ENCODE measurements around the gene RBM20. TPM values are rescaled to one million over a fixed set of nuclear protein-coding genes. Genes with fewer than 3 reads are reported as not detected.

The RBM20 gene
- total RNA-seq, 1 experiment from 2014 or later = 0.10 TPM

DNA sequence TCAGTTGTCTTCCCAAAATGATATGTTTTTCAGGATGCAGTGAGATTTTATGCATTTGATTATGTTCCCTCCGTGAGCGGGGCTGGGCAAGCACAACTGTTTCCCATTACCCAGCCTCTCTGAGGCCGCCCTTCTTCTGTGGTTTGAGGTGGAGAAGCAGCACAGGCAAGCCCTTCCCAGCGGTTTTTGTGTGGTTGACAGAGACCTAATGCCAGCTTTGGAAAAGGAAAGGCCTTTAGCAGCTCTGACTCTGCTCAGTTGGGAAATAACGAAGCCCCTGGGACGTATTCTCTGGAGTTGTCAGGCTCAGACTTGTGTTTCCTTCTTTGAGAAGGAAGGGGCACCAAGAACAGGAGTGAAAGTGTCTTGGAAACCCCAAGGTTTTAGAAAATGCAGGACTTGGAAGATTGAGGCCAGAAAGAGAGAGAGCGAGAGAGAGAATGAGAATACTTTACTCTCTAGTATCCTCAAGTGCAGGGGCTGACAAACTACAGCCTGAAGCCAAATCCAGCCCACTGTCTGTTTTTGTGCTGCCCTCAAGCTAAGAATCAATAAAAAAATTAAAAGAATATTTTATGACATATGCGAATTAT is 207.0 kb downstream of the RBM20 start:
- ATAC-seq (no peak), DNase-seq (ENCODE audit: low read depth, low spot score) (no peak)
- TF ChIP-seq SIN3A (IDR thresholded peaks at IDR 0.05; ENCODE audit: borderline replicate concordance, insufficient read depth, low read depth, low read length) (no peak), TCF7L2 (IDR thresholded peaks at IDR 0.05; ENCODE audit: low read depth, low read length) (no peak), POLR2AphosphoS5 (IDR thresholded peaks at IDR 0.05; ENCODE audit: low read depth, low read length) (no peak)
- TF ChIP-seq, protein P1, sequence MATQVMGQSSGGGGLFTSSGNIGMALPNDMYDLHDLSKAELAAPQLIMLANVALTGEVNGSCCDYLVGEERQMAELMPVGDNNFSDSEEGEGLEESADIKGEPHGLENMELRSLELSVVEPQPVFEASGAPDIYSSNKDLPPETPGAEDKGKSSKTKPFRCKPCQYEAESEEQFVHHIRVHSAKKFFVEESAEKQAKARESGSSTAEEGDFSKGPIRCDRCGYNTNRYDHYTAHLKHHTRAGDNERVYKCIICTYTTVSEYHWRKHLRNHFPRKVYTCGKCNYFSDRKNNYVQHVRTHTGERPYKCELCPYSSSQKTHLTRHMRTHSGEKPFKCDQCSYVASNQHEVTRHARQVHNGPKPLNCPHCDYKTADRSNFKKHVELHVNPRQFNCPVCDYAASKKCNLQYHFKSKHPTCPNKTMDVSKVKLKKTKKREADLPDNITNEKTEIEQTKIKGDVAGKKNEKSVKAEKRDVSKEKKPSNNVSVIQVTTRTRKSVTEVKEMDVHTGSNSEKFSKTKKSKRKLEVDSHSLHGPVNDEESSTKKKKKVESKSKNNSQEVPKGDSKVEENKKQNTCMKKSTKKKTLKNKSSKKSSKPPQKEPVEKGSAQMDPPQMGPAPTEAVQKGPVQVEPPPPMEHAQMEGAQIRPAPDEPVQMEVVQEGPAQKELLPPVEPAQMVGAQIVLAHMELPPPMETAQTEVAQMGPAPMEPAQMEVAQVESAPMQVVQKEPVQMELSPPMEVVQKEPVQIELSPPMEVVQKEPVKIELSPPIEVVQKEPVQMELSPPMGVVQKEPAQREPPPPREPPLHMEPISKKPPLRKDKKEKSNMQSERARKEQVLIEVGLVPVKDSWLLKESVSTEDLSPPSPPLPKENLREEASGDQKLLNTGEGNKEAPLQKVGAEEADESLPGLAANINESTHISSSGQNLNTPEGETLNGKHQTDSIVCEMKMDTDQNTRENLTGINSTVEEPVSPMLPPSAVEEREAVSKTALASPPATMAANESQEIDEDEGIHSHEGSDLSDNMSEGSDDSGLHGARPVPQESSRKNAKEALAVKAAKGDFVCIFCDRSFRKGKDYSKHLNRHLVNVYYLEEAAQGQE (IDR thresholded peaks at IDR 0.05; ENCODE audit: insufficient read depth in 1 of 2, low read depth in 2 of 2, low read length in 1 of 2) = no peak
- TF ChIP-seq, protein P2, sequence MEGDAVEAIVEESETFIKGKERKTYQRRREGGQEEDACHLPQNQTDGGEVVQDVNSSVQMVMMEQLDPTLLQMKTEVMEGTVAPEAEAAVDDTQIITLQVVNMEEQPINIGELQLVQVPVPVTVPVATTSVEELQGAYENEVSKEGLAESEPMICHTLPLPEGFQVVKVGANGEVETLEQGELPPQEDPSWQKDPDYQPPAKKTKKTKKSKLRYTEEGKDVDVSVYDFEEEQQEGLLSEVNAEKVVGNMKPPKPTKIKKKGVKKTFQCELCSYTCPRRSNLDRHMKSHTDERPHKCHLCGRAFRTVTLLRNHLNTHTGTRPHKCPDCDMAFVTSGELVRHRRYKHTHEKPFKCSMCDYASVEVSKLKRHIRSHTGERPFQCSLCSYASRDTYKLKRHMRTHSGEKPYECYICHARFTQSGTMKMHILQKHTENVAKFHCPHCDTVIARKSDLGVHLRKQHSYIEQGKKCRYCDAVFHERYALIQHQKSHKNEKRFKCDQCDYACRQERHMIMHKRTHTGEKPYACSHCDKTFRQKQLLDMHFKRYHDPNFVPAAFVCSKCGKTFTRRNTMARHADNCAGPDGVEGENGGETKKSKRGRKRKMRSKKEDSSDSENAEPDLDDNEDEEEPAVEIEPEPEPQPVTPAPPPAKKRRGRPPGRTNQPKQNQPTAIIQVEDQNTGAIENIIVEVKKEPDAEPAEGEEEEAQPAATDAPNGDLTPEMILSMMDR (IDR thresholded peaks at IDR 0.05) = no peak
- intact Hi-C loops (cut with micrococcal nuclease; ENCODE audit: unreplicated experiment) (no loop called here), in situ Hi-C loops (cut with HindIII; ENCODE audit: low pct_unique_long_range_greater_than_20kb, low sequenced_read_pairs) (no loop called here)
- POLR2A ChIA-PET = no interaction called here
- no peak overlapping the region for H3K27ac ChIP-seq (ENCODE audit: low read length)
- H3K27me3 ChIP-seq (ENCODE audit: control insufficient read depth, insufficient read depth, low read length) = no peaks in the 10 kb centered on the region
- no peaks in the 10 kb centered on the region for H3K36me3 ChIP-seq (ENCODE audit: control insufficient read depth, insufficient read depth, low read length)
- CTCF ChIA-PET = no interaction called here
- H3K4me3 ChIP-seq (ENCODE audit: low read depth in 2 of 2, low read length in 2 of 2) = no peak overlapping the region
- BruUV-seq (replicated peaks) = no TSS peak
- H3K9me3 ChIP-seq (ENCODE audit: control insufficient read depth, insufficient read depth, low read depth, low read length) = no peaks in the 10 kb centered on the region
- H3K4me1 ChIP-seq (ENCODE audit: control insufficient read depth, insufficient read depth, low read length) = 0 out of 2 replicates have a peak, but pooled peaks cover 3% of the 10 kb centered on the region

DNA sequence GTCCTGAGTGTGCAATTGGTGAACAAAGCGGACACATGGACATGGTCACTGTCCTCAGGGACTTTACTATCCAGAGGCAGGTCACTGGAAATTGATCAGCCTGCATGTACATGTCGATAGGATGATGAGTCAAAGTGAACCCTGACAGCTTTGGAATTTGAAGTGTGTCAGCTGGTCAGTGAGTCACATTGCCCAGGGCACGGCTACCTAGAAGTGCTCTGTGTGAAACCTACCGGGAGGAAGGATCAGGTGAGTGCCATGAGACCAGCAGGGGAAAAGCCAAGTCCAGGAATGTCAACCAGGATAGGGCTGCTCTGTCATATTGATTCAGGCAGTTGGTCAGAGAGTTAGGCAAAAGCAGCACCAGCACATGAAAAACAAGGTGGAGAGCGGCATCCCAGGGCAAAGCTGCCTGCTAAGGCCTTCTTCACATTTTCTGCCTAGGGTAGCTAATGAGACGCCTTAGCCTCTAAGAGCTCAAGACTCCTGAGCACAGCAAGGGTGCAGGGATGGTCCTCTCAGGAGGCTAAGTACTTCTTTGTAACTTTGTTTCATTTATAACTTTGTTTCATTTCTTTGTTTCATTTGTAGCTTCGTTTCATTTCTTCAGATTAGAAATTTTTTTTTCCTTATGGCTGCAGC is 208.2 kb downstream of the RBM20 start:
- BruUV-seq (replicated peaks) = no TSS peak
- CTCF ChIA-PET = no interaction called here
- in situ Hi-C loops (cut with HindIII; ENCODE audit: low pct_unique_long_range_greater_than_20kb, low sequenced_read_pairs) = no loop called here

More for the DNA sequence above, 208.2 kb downstream of the RBM20 start:
- Histone ChIP-seq H3K27me3 (ENCODE audit: control insufficient read depth, insufficient read depth, low read length) (no peaks in the 10 kb centered on the region), H3K36me3 (ENCODE audit: control insufficient read depth, insufficient read depth, low read length) (no peaks in the 10 kb centered on the region), H3K4me1 (ENCODE audit: control insufficient read depth, insufficient read depth, low read length) (0 out of 2 replicates have a peak, but pooled peaks cover 3% of the 10 kb centered on the region), H3K4me3 (ENCODE audit: low read depth in 2 of 2, low read length in 2 of 2) (no peak overlapping the region), H3K27ac (ENCODE audit: low read length) (peak overlapping the region; percentile 41; the same call in 1 of the 2 replicates), H3K9me3 (ENCODE audit: control insufficient read depth, insufficient read depth, low read depth, low read length) (no peaks in the 10 kb centered on the region)
- no peak for DNase-seq (ENCODE audit: low read depth, low spot score)
- ATAC-seq = peak; percentile 84
- TF ChIP-seq, protein P1 (IDR thresholded peaks at IDR 0.05; ENCODE audit: insufficient read depth in 1 of 2, low read depth in 2 of 2, low read length in 1 of 2) = no peak
- TF ChIP-seq TCF7L2 (IDR thresholded peaks at IDR 0.05; ENCODE audit: low read depth, low read length) (no peak), POLR2AphosphoS5 (IDR thresholded peaks at IDR 0.05; ENCODE audit: low read depth, low read length) (no peak), SIN3A (IDR thresholded peaks at IDR 0.05; ENCODE audit: borderline replicate concordance, insufficient read depth, low read depth, low read length) (no peak)
- TF ChIP-seq, protein P2 (IDR thresholded peaks at IDR 0.05) = no peak
- POLR2A ChIA-PET = interaction anchor here (0.6 kb wide), 1 partner anchor 1600 kb away, joined by 3 read pairs; no protein-coding TSS in a partner anchor
- intact Hi-C loops (cut with micrococcal nuclease; ENCODE audit: unreplicated experiment) = no loop called here

All from Panc1 (cell line).